NT2/D1 (cell line): Measurements from ENCODE around the gene KLHL30.

Experiments used
- DNase-seq: peaks from one replicate; pipeline ENCODE4 v3.0.0-alpha.2; 2011; ENCODE audit warnings: low read depth, low spot score
- H3K27me3 ChIP-seq: 2 replicates; pipeline ENCODE4 v1.6.0; 2011; ENCODE audit warnings: mild to moderate bottlenecking; ENCODE audit not compliant: insufficient read length, insufficient read depth
- H3K36me3 ChIP-seq: 2 replicates; pipeline ENCODE4 v1.6.1; 2011; ENCODE audit warnings: mild to moderate bottlenecking, low read length, mixed read lengths; ENCODE audit not compliant: insufficient read depth, insufficient read length
- H3K4me1 ChIP-seq: 2 replicates; pipeline ENCODE4 v1.5.1; 2011; ENCODE audit not compliant: insufficient read depth, insufficient read length
- H3K4me3 ChIP-seq: 2 replicates; pipeline ENCODE4 v1.5.1; 2011; ENCODE audit warnings: low read depth; ENCODE audit not compliant: insufficient read length
- H3K9ac ChIP-seq: 2 replicates; pipeline ENCODE4 v1.6.0; 2011; ENCODE audit warnings: low read depth; ENCODE audit not compliant: insufficient read length
- H3K9me3 ChIP-seq: 2 replicates; pipeline ENCODE4 v1.5.1; 2011; ENCODE audit warnings: mild to moderate bottlenecking, low read length; ENCODE audit not compliant: insufficient read depth
- SUZ12 ChIP-seq: IDR thresholded peaks from 2 replicates; pipeline ENCODE4 v1.6.1; 2011; ENCODE audit not compliant: insufficient read length, insufficient read depth; ENCODE audit errors: extremely low read depth
- YY1 ChIP-seq: IDR thresholded peaks from 2 replicates; pipeline ENCODE4 v1.6.1; 2011; ENCODE audit not compliant: insufficient read length, insufficient read depth
- ZNF274 ChIP-seq: IDR thresholded peaks from 2 replicates; pipeline ENCODE4 v1.6.1; 2011; ENCODE audit warnings: mild to moderate bottlenecking, low read depth, low read length

Gene KLHL30

DNA sequence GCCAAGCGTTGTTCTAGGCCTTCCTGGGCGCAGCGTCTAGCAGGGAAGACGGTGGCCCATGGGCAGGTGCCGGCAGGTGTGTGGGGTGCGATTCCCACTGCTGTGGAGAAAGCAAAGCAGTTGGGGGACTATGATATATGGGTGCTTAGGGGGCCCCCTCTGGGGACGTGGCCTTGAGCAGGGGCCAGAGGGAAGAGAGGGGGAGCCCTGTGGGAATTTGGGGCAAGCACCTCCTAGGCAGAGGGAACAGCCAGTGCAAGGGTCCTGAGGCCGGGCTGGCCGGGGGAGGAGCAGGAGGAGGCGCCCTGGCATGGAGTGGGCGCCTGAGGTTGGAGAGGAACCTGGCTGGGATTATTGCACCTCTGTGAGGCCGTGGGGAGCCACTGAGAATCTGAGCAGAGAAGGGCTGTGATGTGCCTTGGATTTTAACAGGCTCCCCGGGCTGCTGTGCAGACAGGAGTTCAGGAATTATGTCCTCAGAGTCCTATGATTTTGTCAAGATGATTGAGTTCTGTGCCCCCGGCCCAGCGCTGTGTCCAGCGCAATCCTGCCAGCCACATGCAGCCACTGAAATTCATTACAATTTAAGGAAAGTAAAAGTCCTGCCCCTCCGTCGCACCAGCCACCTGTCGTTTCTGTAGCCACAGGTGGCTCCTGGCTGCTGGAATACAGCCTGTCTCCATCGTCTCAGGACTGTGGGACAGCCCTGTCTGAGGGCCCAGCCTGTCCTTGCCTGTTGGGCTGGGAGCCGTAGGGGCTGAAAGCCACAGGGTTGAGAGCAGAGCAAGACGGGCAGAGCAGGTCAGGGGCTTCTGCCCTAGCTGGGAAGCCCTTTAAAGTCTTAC, 9.1 kb upstream of the KLHL30 start:
- Histone ChIP-seq H3K4me1 (peaks cover 17% of the 10 kb centered on the region), H3K9me3 (no peaks in the 10 kb centered on the region), H3K36me3 (no peaks in the 10 kb centered on the region), H3K4me3 (no peak overlapping the region), H3K9ac (no peak overlapping the region), H3K27me3 (no peaks in the 10 kb centered on the region)
- no peak for DNase-seq
- no peak for TF ChIP-seq YY1
- TF ChIP-seq ZNF274 = no peak
- TF ChIP-seq SUZ12 = no peak

GRCh38 chr2:238130111-238130695, 8.3 kb upstream of the KLHL30 start:
- H3K27me3 ChIP-seq = no peaks in the 10 kb centered on the region
- DNase-seq = no peak
- H3K4me1 ChIP-seq = peaks cover 14% of the 10 kb centered on the region
- H3K36me3 ChIP-seq = no peaks in the 10 kb centered on the region
- TF ChIP-seq ZNF274 (no peak), YY1 (no peak), SUZ12 (no peak)
- no peak overlapping the region for H3K4me3 ChIP-seq
- no peak overlapping the region for H3K9ac ChIP-seq
- H3K9me3 ChIP-seq = no peaks in the 10 kb centered on the region

DNA sequence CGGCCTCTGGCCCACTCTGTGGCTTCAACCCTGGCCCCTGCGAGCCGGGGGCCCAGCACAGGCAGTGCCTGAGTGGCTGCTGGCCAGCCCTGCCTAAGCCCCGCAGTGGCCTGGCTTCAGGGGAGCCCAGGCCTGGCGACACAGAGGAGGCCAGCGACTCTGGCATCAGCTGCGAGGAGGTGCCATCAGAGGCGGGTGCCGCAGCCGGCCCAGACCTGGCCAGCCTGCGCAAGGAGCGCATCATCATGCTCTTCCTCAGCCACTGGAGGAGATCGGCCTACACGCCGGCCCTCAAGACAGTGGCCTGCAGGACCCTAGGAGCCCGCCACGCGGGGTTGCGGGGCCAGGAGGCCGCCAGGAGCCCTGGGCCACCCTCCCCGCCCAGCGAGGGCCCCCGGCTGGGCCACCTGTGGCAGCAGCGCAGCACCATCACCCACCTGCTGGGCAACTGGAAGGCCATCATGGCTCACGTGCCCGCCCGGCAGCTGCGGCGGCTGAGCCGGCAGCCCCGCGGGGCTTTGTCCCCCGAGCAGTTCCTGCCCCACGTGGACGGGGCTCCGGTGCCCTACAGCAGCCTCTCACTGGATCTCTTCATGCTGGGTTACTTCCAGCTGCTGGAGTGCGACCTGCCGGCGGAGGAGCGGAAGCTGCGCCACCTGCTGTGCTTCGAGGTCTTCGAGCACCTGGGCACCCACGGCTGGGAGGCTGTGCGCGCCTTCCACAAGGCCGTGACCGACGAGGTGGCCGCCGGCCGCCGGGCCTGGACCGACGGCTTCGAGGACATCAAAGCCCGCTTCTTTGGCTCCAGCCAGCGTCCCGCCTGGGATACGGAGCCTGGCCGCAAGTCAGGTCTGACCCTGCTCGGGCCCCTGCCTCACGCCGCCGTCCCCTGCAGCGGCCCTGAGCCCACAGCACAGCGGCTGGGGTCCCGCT, 7.5 kb upstream of the KLHL30 start:
- Histone ChIP-seq H3K4me1 (peaks cover 14% of the 10 kb centered on the region), H3K4me3 (no peak overlapping the region), H3K36me3 (no peaks in the 10 kb centered on the region), H3K27me3 (no peaks in the 10 kb centered on the region), H3K9ac (no peak overlapping the region), H3K9me3 (no peaks in the 10 kb centered on the region)
- no peak for TF ChIP-seq SUZ12
- no peak for TF ChIP-seq ZNF274
- no peak for TF ChIP-seq YY1
- DNase-seq = no peak

DNA sequence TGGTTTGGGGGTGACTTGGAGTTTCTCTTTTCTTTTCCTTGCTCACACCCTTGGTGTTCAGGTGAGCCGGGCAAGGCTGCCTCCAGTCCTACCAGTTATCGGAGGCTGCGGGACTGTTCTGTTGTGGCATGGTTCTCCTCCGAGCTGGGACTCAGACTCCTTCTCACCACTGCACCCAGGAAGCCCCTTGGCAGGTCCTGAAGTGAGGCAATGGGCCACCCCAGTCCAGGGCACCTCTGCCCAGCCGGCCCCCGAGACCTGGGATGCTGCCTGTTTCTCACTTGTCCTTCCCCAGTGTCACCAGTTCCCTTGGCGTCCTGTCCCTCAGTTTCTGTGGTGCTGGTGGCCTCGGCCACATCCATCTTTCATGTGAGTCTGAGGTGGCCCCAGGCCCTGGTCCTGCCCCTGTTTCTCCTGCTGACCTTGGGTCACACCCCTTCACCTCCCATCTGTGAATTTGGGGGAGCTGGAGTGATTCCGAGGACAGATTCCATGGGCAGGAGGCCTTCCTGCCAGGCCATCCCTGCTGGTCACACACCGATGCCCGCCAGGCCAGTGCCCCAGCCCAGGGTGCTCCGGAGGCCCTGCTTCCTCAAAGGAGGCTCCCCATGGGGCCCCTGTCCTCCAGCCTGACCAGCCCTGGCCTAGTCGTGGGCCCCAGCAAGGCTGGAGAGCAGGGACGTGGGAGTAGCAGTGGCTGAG, 6.6 kb upstream of the KLHL30 start:
- Histone ChIP-seq H3K9ac (no peak overlapping the region), H3K4me3 (no peak overlapping the region), H3K9me3 (no peaks in the 10 kb centered on the region), H3K4me1 (peaks cover 11% of the 10 kb centered on the region), H3K36me3 (no peaks in the 10 kb centered on the region), H3K27me3 (no peaks in the 10 kb centered on the region)
- TF ChIP-seq YY1 (no peak), ZNF274 (no peak), SUZ12 (no peak)
- no peak for DNase-seq

DNA sequence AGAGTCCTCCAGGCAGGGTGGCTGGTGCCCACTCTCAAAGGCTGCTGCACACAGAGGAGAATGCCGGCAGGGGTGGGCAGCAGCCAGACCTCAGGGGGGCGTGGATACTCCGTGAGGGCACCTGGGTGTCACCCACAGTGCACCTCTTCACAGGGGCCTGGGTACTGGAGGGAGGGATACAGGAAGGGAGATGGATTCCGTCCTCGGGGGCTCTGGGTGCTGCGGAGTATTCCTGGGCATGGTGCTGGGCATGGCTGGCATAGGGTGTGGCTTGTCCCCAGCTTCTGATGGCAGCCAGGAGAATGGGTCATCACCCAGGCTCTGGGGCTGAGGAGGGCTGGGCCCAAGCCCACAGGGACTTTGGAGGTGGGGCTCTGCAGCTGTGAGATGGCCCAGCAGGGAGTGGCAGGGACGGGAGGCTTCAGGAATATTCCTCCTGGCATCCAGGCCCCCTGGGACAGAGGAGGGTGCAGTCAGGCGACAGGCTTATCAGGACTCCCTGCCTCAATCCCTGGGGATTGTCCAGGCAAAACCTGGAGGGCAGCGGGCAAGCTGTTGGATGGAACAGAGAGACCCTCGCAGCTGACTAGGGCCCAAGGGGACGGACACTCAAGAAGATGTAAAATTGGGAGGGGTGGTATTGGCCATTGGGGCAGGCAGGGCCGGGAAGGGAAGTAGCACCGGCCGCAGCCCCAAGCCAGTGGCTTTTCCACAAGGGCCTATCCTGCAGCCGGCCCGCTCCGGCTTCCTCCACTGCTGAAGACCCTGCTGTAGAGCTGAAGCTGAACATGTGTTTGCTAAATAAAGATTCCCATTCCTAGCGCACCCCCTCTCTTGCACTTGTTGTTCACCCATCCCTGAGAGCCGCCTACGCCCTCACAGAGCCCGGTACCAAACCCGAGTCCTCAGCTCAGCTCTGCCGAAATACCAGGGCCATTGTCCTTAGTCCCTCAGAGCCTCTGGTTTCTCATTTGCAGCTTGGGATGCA, 5.7 kb upstream of the KLHL30 start:
- no peaks in the 10 kb centered on the region for H3K27me3 ChIP-seq

More for the DNA sequence above, 5.7 kb upstream of the KLHL30 start:
- Histone ChIP-seq H3K4me3 (no peak overlapping the region), H3K9me3 (no peaks in the 10 kb centered on the region), H3K4me1 (peaks cover 11% of the 10 kb centered on the region), H3K9ac (no peak overlapping the region), H3K36me3 (no peaks in the 10 kb centered on the region)
- TF ChIP-seq ZNF274 (no peak), YY1 (no peak), SUZ12 (no peak)
- no peak for DNase-seq
